ENCODE results near the gene EPS8L1.

GRCh38 chr19:55091126-55091910 is 15.6 kb downstream of the EPS8L1 start:
- TF ChIP-seq RFX5 (IDR thresholded peaks at IDR 0.05; ENCODE audit: low read depth, low read length), result no peak
- TF ChIP-seq MAFK (IDR thresholded peaks at IDR 0.05; ENCODE audit: low read depth, low read length), result no peak
- TF ChIP-seq CTCF (conservative IDR thresholded peaks at IDR 0.05; ENCODE audit: low read depth, low read length), result no peak
- TF ChIP-seq USF2 (IDR thresholded peaks at IDR 0.05; ENCODE audit: low read depth, low read length), result no peak
- no peak for TF ChIP-seq POLR2A (IDR thresholded peaks at IDR 0.05; ENCODE audit: low read depth, low read length)
- TF ChIP-seq MAZ (IDR thresholded peaks at IDR 0.05; ENCODE audit: borderline replicate concordance, low read depth, low read length), result no peak
